Right forelimb (tissue), 1 donor: Measurements from ENCODE around the gene NPPB.

Experiments
- DNase-seq: peaks from one replicate; pipeline ENCODE4 v3.0.0-alpha.2; 2018

NPPB gene

DNA sequence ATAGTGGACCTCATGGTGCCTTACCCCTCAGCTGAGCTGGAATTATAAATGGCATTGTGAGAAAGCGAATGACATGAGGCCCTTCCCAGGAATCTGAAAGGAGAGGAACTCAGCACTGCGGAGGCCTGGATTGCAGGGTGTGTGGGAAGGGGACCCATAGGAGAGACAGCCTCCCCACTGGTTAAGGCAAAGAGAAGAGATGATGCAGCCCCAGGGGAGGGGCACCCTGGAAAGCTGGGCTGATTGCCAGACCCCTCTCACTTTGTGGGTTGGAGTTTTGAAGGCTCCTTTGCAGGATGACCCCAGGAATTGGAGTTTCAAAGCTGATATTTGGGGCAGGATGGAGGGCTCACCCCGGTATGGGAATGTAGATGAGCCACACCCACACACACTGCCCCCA lies 2.0 kb downstream of the NPPB start:
- DNase-seq, result no peak

DNA sequence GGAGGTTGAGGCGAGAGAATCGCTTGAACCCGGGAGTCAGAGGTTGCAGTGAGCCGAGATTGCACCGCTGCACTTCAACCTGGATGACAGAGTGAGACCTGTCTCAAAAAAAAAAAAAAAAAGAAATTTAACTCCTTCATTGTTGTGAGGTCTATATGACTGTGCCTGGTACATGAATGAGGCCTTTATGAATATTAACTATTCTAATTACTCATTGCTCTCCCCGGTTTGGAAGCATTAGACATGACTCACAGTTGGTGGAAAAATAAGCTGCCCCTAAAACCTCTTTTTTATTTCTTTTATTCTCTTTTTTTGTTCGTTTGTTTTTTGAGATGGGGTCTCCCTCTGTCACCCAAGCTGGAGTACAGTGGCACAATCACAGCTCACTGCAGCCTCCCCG lies 3.3 kb downstream of the NPPB start:
- DNase-seq, result no peak

DNA sequence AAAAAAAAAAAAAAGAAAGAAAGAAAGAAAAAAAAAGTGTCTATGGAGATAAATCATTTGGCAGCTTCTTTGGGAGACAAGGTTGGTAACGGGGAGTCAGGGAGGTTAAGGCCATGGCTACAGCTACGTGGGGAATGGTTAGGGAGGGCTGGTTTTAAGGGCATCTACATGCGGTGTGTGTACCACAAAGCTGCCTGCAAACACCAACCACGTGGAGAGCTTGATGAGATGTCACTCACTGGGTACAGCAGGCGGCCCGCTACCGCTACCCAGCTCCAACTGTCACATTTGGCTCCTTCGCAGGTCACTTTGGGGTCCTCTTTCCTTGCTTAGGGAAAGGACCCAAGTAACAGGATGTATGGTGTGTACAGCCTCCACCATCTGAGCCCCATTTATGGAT lies 4.2 kb downstream of the NPPB start:
- no peak for DNase-seq

DNA sequence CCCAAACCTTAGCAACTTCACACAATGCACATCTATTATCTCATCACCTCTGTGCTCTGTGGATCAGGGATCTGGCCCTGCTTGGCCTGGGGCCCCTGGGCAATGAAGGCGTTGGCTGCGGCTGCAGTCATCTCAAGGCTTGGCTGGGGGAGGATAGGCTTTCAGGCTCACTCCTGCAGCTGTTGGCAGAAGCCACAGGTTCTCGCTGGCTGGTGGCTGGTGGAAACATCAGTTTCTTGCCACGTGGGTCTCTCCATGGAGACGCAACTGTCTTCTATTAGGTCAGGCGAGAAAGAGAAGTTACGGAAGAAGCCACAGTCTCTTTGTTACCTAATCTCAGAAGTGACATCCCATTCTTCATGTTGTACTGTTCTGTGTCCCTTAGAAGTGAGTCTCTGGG lies 7.6 kb downstream of the NPPB start:
- no peak for DNase-seq

DNA sequence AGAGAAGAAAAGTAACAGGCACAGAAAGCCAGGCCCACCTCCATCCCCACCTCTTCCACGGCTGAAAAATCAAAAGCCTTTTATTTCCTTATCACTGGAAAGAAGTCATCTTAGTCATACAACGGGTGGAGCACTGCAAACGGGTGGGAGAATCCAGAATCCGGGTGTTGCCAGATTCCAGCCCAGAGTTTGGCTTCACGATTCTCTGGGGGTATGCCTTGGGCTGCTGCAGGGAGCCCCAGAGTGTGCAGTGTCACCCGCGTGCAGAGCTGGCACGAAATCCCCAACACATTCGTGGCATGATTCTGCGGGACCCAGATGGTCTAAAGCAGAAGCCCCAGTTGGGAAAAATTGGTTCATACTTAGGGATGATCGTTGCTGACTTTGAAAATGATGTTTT lies 8.6 kb downstream of the NPPB start:
- DNase-seq, result no peak

DNA sequence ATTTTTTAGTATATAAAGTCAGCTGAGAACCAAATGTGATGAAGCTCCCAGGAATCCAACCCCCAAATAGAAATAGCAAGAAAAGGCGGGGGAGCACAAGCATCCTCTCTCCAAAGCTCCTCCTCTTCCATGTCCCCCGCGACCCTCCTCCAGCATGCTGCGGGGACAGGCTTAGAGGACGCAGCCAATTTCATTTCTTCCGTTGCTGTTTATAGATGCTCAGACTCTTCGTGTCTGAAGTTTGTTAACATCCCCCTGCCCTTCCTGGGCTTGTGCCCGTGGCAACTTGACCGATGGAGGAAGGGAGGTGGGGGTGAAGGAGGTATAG lies 10.4 kb downstream of the NPPB start:
- DNase-seq, result no peak

DNA sequence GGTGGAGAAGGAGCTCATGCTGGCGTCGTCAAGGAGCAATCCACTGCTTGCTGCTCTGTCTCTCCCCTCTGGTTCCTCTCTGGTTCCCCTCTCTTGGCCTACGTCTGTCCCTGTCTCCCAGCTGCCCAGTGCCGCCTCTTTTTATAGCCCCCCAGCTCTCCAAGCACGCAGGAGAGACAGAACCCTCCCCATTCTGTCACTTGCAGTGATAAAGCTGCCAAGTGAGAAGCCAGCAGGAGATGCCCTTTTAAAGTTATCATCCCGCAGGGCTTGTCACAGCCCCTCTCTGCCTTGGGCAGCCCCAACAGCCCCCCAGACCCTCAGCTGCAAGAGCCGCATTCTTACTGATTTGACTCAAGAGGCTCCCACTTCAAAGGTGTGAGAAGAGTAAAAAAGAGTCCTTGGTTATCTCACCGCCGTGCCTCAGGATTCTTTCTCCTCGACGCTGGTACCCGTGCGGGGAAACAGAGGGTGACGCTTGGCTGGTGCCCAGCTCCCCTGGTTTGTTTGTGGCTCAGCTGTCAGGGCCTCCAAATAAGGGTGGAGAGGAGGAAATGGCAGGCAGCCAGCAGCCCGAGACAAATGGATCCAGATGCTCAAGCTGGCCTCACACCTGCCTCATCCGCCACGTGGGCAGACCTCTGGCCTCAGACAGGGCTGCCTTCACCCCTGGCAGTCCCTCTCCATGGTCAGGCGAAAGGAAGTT lies 10.9 kb downstream of the NPPB start, which contains the start of gene NPPA:
Gene NPPA, minus strand, starts transcription at position 117 of the 706 bp plus-strand sequence. Its CDS starts 99 bp downstream, at position 18.
- peak; percentile 56 for DNase-seq

DNA sequence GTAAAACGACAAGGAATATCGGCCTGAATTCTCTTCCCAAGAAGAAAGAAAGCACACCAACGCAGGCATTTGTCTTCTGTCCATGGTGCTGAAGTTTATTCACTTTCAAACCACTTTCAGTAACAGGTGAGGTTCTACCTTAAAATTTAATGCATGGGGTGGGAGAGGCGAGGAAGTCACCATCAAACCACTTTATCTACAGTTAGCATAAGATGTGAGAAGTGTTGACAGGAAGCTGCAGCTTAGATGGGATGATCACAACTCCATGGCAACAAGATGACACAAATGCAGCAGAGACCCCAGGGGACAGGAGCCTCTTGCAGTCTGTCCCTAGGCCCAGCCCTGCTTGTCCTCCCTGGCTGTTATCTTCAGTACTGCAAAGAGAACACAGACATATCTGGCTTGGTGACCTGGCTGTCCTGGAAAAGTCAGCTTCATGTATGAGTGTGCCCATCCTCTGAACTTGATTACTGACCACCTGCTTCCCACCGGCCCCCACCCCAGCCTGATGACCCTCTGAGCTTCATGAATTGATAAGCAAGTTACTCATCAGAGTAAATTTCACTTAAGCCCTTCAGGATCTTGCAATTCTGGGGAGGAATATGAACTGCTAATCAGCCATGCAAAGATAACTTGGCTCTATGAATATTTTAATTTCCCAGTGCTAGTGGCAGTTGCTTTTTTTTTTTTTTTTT lies 13.0 kb downstream of the NPPB start:
- DNase-seq, result no peak

DNA sequence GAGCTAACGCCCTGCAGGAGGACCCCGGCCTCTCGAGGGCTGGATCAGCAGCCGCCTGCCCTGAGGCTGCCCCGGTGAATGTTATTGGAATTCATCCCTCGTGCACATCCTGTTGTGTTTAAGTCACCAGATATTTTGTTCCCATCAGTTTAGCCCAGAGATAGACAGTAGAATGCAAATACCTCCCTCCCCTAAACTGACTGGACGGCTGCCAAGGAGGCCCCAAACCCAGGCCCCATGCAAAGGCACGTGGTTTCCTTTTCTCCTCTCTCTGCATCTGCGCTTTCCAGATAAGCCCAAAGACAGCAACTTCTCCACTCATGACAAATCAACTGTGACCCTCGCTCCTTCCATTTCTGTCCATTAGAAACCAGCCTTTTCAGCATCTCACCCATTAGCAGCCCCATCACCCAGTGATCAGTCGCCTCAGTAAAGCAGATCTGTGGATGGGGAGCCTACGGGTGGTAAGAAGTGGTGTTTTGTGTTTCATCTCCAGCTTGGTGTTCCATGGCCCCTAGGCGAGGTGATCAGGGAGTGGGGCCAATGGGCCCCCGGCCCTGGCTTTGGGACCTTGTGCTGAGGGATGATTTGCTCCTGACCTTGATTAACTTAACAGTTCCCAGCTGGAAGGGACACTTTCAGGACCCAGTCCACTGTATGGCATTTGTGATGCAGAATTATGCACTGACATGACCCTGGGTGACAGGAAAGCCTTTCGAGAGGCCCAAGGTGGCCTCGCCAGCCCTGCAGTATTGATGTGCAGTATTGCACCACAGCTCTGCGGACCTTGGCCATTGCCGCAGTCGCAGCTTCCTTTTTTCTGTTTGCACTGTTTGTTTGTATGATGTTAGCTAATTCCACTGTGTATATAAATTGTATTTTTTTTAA lies 16.3 kb downstream of the NPPB start:
- DNase-seq, result no peak

DNA sequence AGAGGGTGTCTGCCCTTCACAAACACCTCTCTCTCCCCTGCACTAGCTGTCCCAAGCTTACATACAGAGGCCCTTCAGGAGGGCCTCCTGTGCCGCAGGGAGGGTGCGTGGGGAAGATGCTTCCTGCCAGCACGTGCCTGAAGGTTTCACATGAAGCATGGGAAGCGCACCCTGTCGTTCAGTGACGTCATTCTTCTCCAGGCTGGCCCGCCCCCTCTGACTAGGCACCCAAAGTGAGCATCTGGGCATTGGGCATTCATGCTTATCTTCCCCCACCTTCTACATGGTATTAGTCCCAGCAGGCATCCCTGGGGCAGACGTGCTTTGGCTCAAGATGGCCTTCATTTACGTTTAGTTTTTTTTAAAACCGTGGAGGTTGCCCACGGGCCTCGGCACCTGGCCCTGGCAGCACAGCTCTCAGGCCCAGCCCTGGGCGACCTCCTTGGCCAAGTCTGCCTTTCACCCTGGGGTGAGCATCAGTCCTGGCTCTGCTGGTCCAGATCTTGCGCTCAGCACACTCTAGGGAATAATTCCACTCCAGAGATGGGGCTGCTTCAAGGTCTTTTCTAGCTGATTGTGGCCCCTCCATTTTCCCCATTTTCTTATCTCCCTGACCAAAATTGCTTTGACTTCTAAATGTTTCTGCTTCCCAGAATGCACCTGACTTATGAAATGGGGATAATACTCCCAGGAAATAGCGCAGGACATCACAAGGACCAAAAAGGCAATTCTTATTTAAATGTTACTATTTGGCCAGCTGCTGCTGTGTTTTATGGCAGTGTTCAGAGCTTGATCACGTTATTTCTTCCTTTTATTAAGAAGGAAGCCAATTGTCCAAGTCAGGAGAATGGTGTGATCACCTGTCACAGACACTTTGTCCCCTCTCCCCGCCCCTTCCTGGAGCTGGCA lies 17.2 kb downstream of the NPPB start:
- DNase-seq, result no peak

DNA sequence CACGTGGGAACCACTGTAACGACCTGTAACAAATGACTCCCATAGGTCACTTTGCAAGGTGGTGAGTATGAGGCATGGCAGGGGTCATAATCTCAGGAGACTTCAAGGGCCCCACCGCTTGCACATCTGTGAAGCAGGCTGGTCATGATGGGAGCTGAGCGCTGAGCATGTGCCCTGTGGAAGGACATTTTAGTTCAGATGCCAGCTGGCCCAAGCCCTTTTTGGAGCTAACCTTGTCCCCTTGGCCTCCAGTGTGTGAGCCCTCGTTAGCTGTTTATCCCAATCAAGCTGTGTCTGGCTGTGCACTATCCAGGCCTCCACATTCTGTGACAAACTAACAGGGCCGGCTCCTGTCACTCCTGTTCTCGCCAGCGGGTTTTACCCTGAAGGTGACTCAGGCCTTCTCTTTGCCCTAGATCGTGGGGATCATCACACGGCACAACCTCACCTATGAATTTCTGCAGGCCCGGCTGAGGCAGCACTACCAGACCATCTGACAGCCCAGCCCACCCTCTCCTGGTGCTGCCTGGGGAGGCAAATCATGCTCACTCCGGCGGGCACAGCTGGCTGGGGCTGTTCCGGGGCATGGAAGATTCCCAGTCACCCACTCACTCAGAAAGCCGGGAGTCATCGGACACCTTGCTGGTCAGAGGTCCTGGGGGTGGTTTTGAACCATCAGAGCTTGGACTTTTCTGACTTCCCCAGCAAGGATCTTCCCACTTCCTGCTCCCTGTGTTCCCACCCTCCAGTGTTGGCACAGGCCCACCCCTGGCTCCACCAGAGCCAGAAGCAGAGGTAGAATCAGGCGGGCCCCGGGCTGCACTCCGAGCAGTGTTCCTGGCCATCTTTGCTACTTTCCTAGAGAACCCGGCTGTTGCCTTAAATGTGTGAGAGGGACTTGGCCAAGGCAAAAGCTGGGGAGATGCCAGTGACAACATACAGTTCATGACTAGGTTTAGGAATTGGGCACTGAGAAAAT lies 18.7 kb downstream of the NPPB start:
- DNase-seq, result no peak

DNA sequence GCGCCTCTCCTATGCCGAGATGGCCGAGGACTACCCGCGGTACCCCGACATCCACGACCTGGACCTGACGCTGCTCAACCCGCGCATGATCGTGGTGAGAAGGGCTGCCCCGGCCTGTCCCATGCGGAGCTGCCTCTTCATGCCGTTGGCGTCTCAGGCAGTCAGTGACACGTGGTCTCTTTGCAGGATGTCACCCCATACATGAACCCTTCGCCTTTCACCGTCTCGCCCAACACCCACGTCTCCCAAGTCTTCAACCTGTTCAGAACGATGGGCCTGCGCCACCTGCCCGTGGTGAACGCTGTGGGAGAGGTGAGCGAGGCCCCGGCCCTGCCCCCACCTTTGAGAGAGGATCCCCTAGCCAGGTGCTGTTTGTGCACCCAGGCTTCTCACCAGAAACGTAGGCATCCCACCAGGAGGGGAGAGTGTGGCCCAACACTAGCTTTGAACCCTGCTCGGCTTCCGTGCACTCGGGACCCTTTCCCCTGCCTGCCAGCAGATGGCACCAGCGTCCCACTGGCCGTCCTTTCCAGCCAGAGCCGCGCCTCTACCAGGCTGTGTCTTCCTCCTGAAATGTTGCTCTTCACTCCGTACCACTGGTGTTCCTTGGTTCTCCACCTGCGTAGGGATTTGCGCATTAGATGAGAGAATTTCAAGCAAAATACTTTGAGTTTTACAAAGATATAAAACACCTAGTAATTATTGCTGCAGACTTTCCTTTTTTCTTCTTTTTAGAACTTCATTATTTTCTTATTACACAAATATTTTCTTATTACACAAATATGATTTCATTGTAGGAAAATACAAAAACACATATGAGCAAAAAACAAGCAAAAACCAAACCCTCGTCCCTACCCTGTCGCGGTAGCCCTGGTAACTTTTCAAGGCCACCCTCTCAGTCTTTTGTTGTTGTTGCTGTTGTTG lies 20.1 kb downstream of the NPPB start:
- DNase-seq, result peak; percentile 83

DNA sequence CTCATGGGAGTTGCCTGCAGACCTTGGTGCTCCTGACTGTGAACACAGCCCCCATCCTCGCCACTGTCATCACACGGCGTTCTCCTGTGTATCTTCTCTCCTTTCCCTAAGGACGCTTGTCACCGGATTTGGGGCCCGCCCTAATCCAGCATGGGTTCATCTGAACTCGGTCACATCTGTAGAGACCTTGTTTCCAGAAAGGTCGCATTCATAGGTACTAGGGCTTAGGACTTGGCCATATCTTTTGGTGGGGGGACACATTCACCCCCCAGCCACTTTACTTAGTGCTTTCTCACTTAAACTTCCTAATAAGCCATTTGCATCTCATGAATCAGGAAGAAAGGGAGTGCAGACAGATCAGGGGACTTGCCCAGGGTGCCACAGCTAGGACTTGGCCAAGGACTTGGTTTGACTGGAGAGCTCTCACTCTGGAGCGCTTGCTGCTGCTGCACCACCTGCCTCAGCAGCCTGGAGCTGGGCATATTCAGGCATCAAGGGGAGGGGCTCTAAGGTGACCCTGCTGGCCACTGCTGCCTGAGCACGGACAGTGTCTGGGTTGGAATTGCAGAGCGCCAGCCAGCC lies 20.9 kb downstream of the NPPB start:
- no peak for DNase-seq

DNA sequence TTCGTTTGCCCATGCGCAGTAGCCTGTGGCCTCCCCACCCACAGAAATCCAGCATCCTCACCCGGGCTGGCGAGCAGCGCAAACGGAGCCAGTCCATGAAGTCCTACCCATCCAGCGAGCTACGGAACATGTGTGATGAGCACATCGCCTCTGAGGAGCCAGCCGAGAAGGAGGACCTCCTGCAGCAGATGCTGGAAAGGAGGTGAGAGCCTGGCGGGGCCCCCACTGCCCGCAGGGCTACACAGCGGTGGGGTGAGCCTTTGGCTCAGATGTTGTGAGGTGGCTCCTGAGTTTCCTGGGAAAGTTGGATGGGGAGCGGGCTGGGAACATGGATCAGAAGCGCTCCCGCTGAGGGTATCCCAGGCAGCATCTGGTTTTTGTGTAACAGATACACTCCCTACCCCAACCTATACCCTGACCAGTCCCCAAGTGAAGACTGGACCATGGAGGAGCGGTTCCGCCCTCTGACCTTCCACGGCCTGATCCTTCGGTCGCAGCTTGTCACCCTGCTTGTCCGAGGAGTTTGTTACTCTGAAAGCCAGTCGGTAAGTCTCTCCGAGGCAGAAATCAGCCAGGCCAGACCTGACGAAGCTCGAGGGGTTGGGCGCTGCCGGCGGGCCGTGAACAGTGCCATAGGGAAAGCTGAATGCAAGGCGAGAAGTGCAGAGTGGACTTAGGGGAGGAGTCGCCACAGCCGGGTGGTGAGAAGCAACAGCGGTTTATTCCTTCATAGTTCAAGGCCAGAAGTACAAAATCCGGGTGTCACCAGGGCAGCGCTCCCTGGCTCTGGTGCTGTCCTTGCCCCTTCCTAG lies 21.6 kb downstream of the NPPB start:
- DNase-seq, result no peak

DNA sequence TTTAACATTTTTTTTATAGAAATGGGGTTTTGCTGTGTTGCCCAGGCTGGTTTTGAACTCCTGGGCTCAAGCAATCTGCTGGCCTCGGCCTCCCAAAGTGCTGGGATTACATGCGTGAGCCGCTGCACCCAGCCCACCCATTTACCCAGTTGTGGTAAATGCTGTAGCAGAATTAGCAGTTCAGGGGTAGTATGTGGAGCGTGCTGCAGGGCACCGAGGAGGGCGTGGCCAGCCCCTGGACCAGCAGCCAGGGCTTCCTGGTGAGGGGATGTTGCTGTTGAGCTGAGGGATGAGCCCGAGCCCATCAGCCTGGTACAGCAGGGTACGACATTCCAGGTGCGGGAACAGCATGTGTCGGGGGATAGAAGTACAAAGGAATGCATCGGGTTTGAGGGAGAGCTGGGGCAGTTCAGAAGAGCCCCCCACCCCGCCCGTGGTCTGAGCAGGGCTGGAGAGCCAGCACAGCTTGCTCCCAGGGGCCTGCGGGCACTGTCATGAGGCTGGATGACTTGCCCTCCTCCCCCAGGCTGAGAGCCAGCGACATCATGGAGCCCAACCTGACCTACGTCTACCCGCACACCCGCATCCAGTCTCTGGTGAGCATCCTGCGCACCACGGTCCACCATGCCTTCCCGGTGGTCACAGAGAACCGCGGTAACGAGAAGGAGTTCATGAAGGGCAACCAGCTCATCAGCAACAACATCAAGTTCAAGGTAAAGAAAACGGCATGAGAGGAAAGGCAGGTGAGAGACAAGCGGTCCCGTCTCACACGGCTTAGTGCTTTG lies 23.1 kb downstream of the NPPB start:
- no peak for DNase-seq

DNA sequence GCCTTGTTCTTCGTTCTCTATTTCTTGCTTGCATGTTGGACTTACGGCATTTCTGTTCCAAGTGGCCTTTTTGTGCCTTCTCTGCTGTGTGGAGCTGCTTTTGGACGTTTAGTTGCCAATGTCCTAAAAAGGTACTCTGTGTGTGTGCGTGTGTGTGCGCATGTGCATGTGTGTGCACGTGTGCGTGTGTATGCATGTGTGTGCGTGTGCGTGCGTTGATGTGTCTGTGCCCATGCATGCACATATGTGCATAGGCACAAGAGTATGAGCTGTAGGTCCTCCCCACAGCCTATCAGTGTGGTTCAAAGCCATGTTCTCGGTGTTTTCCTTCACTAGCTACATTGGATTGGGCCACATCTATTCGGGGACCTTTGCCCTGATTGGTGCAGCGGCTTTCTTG lies 24.8 kb downstream of the NPPB start:
- DNase-seq, result no peak

DNA sequence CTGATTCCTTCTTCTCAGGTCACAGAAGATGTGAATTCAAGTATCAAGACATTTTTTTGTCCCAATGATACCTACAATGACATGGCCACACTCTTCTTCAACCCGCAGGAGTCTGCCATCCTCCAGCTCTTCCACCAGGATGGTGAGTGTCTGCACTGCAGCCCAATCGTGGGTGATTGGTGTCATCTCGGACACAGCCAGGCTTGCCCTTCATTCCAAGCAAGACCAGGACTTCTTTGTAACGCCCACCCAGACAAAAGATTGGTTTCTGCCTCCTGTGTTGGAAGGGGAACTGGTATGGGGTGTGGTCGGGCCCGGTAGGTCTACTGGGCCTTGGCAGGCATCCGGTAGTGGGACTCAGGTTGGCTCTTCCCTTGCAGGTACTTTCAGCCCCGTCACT lies 25.2 kb downstream of the NPPB start:
- no peak for DNase-seq
